ENCODE results near the gene C16orf46.

GRCh38 chr16:81121474-81121990, 44.5 kb upstream of the C16orf46 start:
- no peak for TF ChIP-seq CREB1 (CRISPR knock-in tag; IDR thresholded peaks at IDR 0.05; ENCODE audit: low read depth)
- no peak for TF ChIP-seq POLR2AphosphoS5 (IDR thresholded peaks at IDR 0.05; ENCODE audit: low read depth)
- TF ChIP-seq EZH2 (IDR thresholded peaks at IDR 0.05; ENCODE audit: low read depth, unreplicated experiment): no peak
- no peak for TF ChIP-seq EZH2phosphoT487 (IDR thresholded peaks at IDR 0.05; ENCODE audit: unreplicated experiment)

Measured in GM23338 (cell line).